SK-N-SH treated with all-trans-retinoic acid at 6 μM for 48 hours (cell line): ENCODE measurements around the gene YTHDC1.

ENCODE experiments used
- ATAC-seq: fragments of 200-7000 bp; cut with Tn5 transposase; 3 replicates; pipeline ENCODE4 v1.9.1; 2020; ENCODE audit warnings: mild to moderate bottlenecking, moderate library complexity
- ARNTL ChIP-seq: fragments of 450-650 bp; formaldehyde crosslinking; IDR thresholded peaks from 2 replicates; pipeline ENCODE4 v1.5.0; 2020; ENCODE audit warnings: low read depth, mild to moderate bottlenecking, moderate library complexity, borderline replicate concordance
- CREB5 ChIP-seq: fragments of 250-450 bp; sonication (Bioruptor Pico); IDR thresholded peaks from 2 replicates; pipeline ENCODE4 v1.5.1; 2020; ENCODE audit warnings: low read depth, mild to moderate bottlenecking, moderate library complexity
- CSDC2 ChIP-seq: fragments of 250-450 bp; sonication (Bioruptor Pico); IDR thresholded peaks from 2 replicates; pipeline ENCODE4 v1.5.0; 2020; ENCODE audit warnings: mild to moderate bottlenecking, moderate library complexity
- CSRNP3 ChIP-seq: fragments of 250-450 bp; sonication (Bioruptor Pico); IDR thresholded peaks from 2 replicates; pipeline ENCODE4 v1.5.1; 2021; ENCODE audit warnings: mild to moderate bottlenecking, moderate library complexity
- ESRRG ChIP-seq: fragments of 250-450 bp; sonication (Bioruptor Pico); IDR thresholded peaks from 2 replicates; pipeline ENCODE4 v1.6.1; 2021; ENCODE audit warnings: mild to moderate bottlenecking
- GLIS3 ChIP-seq: fragments of 250-450 bp; sonication (Bioruptor Pico); IDR thresholded peaks from 2 replicates; pipeline ENCODE4 v1.5.0; 2020; ENCODE audit warnings: mild to moderate bottlenecking, moderate library complexity
- ISL1 ChIP-seq: fragments of 250-450 bp; sonication (Bioruptor Pico); IDR thresholded peaks from 2 replicates; pipeline ENCODE4 v2.1.2; 2022; ENCODE audit warnings: mild to moderate bottlenecking, moderate library complexity
- OSR1 ChIP-seq: fragments of 250-450 bp; sonication (Bioruptor Pico); IDR thresholded peaks from 2 replicates; pipeline ENCODE4 v1.8.0; 2022; ENCODE audit warnings: moderate library complexity, mild to moderate bottlenecking, inconsistent platforms
- PPARA ChIP-seq: fragments of 250-450 bp; sonication (Bioruptor Pico); IDR thresholded peaks from 2 replicates; pipeline ENCODE4 v1.5.0; 2020; ENCODE audit warnings: mild to moderate bottlenecking, borderline replicate concordance
- RARB ChIP-seq: fragments of 250-450 bp; sonication (Bioruptor Pico); IDR thresholded peaks from 2 replicates; pipeline ENCODE4 v1.8.0; 2021; ENCODE audit warnings: mild to moderate bottlenecking, moderate library complexity
- SNAI2 ChIP-seq: fragments of 250-450 bp; sonication (Bioruptor Pico); IDR thresholded peaks from 2 replicates; pipeline ENCODE4 v1.5.0; 2020; ENCODE audit warnings: mild to moderate bottlenecking, moderate library complexity
- TCF4 ChIP-seq: fragments of 250-450 bp; sonication (Bioruptor Pico); IDR thresholded peaks from 2 replicates; pipeline ENCODE4 v1.8.0; 2021; ENCODE audit warnings: mild to moderate bottlenecking, moderate library complexity, borderline replicate concordance
- TOX ChIP-seq: fragments of 250-450 bp; sonication (Bioruptor Pico); IDR thresholded peaks from 2 replicates; pipeline ENCODE4 v1.8.0; 2021; ENCODE audit warnings: mild to moderate bottlenecking, moderate library complexity, borderline replicate concordance
- TSHZ2 ChIP-seq: fragments of 250-450 bp; sonication (Bioruptor Pico); IDR thresholded peaks from 2 replicates; pipeline ENCODE4 v1.5.0; 2020; ENCODE audit warnings: mild to moderate bottlenecking, moderate library complexity
- ZC3H10 ChIP-seq: fragments of 250-450 bp; sonication (Bioruptor Pico); IDR thresholded peaks from 2 replicates; pipeline ENCODE4 v1.5.1; 2021; ENCODE audit warnings: mild to moderate bottlenecking, moderate library complexity
- ZFP3 ChIP-seq: fragments of 250-450 bp; sonication (Bioruptor Pico); IDR thresholded peaks from 2 replicates; pipeline ENCODE4 v1.5.0; 2020; ENCODE audit warnings: mild to moderate bottlenecking, moderate library complexity
- ZFP30 ChIP-seq: fragments of 450-650 bp; formaldehyde crosslinking; IDR thresholded peaks from 2 replicates; pipeline ENCODE4 v1.5.0; 2022; ENCODE audit warnings: mild to moderate bottlenecking, moderate library complexity
- ZNF565 ChIP-seq: fragments of 450-650 bp; formaldehyde crosslinking; conservative IDR thresholded peaks from 2 replicates; pipeline ENCODE4 v1.5.0; 2020; ENCODE audit warnings: low read depth, mild to moderate bottlenecking, moderate library complexity
- ZNF70 ChIP-seq: fragments of 450-650 bp; formaldehyde crosslinking; IDR thresholded peaks from 2 replicates; pipeline ENCODE4 v1.5.0; 2020; ENCODE audit warnings: mild to moderate bottlenecking, moderate library complexity
- ZNF8 ChIP-seq: fragments of 450-650 bp; formaldehyde crosslinking; IDR thresholded peaks from 2 replicates; pipeline ENCODE4 v1.5.0; 2020; ENCODE audit warnings: mild to moderate bottlenecking, moderate library complexity
- TF ChIP-seq, protein P1 (sequence below): fragments of 250-450 bp; sonication (Bioruptor Pico); IDR thresholded peaks from 2 replicates; pipeline ENCODE4 v1.8.0; 2021; ENCODE audit warnings: low read depth, mild to moderate bottlenecking, moderate library complexity, borderline replicate concordance

The YTHDC1 gene

GRCh38 chr4:68338625-68339024 lies 11.3 kb downstream of the YTHDC1 start (continued):
- TF ChIP-seq TSHZ2 (CRISPR knock-in tag) (no peak), ISL1 (no peak), ESRRG (CRISPR knock-in tag) (no peak), PPARA (CRISPR knock-in tag) (no peak)
- TF ChIP-seq, all 23 proteins: peak for 0

GRCh38 chr4:68337522-68337921 lies 12.4 kb downstream of the YTHDC1 start:
- no peak for TF ChIP-seq CREB5 (CRISPR knock-in tag)
- no peak for TF ChIP-seq ESRRG (CRISPR knock-in tag)
- no peak for TF ChIP-seq TCF4 (CRISPR knock-in tag)
- TF ChIP-seq, all 23 proteins: peak for 0

GRCh38 chr4:68337004-68337403 lies 12.9 kb downstream of the YTHDC1 start:
- TF ChIP-seq ESRRG (CRISPR knock-in tag) (no peak), OSR1 (CRISPR knock-in tag) (no peak), ISL1 (no peak), PPARA (CRISPR knock-in tag) (no peak), ZNF8 (no peak), GLIS3 (no peak), TSHZ2 (CRISPR knock-in tag) (no peak), ARNTL (CRISPR knock-in tag) (no peak), ZFP3 (CRISPR knock-in tag) (no peak), ZNF565 (CRISPR knock-in tag) (no peak), CSDC2 (no peak), CSRNP3 (CRISPR knock-in tag) (no peak), RARB (no peak), TOX (CRISPR knock-in tag) (no peak), TCF4 (CRISPR knock-in tag) (no peak), ZFP30 (CRISPR knock-in tag) (no peak), ZC3H10 (CRISPR knock-in tag) (no peak)
- TF ChIP-seq, protein P1, sequence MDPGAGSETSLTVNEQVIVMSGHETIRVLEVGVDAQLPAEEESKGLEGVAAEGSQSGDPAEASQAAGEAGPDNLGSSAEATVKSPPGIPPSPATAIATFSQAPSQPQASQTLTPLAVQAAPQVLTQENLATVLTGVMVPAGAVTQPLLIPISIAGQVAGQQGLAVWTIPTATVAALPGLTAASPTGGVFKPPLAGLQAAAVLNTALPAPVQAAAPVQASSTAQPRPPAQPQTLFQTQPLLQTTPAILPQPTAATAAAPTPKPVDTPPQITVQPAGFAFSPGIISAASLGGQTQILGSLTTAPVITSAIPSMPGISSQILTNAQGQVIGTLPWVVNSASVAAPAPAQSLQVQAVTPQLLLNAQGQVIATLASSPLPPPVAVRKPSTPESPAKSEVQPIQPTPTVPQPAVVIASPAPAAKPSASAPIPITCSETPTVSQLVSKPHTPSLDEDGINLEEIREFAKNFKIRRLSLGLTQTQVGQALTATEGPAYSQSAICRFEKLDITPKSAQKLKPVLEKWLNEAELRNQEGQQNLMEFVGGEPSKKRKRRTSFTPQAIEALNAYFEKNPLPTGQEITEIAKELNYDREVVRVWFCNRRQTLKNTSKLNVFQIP, result no peak
- ATAC-seq, result no peak

More at GRCh38 chr4:68337522-68337921, 12.4 kb downstream of the YTHDC1 start:
- ATAC-seq, result no peak

DNA sequence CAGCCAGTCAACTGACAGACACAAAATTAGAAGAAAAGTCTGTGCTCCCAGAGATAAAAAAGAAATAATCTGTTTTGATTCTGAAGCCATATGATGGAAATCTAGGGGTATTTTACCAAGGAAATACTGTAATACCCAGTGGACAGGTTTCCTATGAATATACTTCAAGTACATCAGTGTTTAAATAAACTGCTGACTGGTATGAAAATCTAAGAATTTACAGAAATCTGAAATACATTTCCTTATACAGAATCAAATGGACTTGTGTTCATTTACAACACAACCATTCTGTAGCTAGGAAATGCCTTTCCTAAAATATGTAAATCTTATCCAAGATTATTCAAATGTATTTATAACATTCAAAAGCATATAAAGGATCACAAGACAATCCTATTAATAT lies 13.4 kb downstream of the YTHDC1 start:
- no peak for ATAC-seq
- no peak for TF ChIP-seq ZFP3 (CRISPR knock-in tag)
- TF ChIP-seq CSDC2, result no peak
- no peak for TF ChIP-seq ZNF70 (CRISPR knock-in tag)
- no peak for TF ChIP-seq ISL1
- TF ChIP-seq ZNF8, result no peak
- TF ChIP-seq CSRNP3 (CRISPR knock-in tag), result no peak
- TF ChIP-seq SNAI2, result no peak
- no peak for TF ChIP-seq RARB
- no peak for TF ChIP-seq GLIS3
- TF ChIP-seq ZNF565 (CRISPR knock-in tag), result no peak
- no peak for TF ChIP-seq PPARA (CRISPR knock-in tag)
- no peak for TF ChIP-seq TOX (CRISPR knock-in tag)
- TF ChIP-seq OSR1 (CRISPR knock-in tag), result no peak
- no peak for TF ChIP-seq ZC3H10 (CRISPR knock-in tag)
- no peak for TF ChIP-seq CREB5 (CRISPR knock-in tag)
- TF ChIP-seq ESRRG (CRISPR knock-in tag), result no peak
